Measurements from ENCODE around the gene KCTD13.
"Not testable (repeated sequence)": the region's sequence is repeated elsewhere in the genome, so short reads cannot be mapped to it uniquely, and the experiment has no call there.

The KCTD13 gene

DNA sequence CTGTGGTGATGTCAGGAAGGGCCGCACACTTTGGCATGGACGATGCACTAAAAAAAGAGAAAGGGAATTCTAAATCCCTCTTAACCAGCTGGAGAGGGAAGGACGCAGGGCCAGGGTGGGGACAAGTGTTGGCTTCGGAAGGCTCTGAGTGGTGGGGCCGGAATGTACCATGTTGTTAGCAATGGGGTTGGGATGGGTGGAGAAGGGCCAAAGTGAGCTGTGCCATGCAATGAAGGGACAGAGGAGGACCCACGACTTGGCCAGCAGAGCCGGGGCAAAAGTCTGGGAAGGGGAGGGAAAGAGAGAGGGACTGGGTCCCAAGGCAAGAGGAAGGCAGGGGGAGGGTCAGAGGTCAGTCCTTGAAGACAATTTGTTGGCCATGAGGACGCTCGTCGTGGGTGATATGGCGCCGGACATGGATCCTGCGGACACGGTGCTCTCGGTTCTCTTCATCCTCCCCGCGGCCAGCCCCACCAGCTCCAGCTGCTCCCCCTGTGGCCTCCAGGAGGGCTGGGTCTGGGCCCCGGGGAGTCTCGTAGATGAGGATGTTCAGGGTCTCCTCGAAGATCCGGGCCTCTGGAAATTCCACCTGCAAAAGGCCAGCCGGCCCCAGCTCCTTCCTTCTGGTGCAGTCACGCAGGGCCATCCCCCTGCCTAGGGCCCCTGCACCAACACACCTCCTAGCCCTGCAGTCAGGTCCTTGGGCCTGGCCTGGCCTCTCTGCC, 19.3 kb downstream of the KCTD13 start:
- no peak for DNase-seq

DNA sequence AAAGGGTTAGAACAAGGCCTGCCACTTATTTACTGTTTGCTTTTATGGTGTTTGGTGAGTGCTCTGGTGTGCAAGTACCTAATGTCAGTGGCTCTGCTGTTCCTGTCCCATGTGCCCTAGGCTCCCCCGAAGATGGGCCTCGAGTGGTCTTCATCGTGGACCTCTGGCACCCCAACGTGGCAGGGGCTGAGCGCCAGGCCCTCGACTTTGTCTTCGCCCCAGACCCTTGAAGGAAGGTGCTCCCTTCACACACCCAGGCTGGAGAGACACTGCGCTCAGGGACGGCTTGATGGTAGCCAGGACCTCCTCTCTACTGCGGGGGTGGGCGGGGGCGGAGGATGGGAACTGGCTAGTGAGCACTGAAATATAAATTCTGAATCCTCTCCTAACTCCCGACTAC, 20.4 kb downstream of the KCTD13 start:
- DNase-seq, result no peak

DNA sequence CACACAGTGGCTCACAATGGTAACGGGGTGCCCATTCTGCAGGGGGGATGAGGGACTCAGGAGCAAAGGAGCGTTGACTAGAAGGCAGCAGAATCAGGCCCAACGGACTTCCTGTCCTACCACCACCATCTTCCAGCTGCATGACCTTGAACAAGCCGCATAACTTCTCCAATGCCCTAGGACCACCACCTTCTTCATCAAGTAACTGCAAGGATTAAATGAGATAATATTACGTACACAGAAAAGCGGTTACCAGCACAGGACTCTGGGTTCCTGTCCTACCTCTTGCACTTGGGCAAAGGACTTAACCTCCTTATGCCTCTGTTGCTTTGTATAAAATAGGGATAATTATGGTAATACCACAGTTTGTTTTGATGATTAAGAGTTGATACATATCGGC, 21.1 kb downstream of the KCTD13 start:
- no peak for DNase-seq

DNA sequence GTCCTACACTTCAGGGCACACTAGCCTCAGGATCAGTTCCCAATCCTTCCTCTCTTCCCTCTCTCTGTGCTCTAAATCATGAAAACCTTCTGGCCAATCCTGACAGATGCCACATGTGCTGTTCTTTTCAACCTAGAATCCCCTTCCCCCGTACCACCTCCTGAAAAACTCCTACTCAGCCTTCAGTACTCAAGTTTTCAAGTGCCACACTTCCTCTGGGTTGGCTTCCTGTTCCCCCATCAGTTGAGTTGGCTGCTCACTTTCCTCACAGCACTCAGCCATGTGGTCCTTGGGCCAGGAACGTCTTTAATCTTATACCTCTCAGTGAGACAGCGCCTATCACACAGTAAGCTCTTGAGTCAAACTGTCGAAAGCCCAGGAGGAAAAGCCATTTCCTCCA, 22.4 kb downstream of the KCTD13 start:
- no peak for DNase-seq

DNA sequence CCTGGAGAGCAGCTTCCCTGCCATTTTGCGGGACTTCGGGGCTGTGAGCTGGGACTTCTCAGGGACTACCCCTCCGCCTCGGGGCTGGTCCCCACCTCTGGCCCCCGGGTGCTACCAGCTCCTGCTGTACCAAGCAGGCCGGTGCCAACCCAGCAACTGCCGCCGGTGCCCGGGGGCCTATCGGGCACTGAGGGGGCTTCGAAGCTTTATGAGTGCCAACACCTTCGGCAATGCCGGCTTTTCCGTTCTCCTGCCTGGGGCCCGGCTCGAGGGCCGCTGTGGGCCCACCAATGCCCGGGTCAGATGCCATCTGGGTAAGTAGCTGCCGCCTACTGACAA, 24.4 kb downstream of the KCTD13 start:
- DNase-seq, result no peak

DNA sequence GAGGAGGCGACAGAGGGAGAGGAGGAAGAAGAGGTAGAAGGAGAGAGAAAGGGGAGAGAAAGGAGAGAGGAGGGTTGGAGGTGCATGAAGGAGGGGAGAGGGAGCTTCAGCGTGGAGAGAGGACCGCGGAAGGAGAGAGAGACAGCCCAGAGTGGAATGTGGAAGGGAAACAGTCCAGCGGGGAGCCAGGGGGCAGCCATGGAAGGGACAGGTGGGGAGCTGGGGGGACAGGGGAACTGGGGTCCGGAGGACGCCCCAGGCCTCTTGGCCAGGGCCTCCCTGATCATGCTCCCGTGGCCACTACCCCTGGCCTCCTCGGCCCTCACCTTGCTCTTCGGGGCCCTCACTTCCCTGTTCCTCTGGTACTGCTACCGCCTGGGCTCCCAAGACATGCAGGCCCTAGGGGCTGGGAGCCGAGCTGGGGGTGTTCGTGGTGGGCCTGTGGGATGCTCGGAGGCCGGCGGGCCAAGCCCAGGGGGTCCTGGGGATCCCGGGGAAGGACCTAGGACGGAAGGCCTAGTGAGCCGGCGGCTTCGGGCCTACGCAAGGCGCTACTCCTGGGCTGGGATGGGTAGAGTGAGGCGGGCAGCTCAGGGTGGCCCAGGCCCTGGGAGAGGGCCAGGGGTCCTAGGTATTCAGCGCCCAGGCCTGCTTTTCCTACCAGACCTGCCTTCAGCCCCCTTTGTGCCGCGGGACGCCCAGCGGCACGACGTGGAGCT, 25.0 kb downstream of the KCTD13 start:
- DNase-seq, result no peak

DNA sequence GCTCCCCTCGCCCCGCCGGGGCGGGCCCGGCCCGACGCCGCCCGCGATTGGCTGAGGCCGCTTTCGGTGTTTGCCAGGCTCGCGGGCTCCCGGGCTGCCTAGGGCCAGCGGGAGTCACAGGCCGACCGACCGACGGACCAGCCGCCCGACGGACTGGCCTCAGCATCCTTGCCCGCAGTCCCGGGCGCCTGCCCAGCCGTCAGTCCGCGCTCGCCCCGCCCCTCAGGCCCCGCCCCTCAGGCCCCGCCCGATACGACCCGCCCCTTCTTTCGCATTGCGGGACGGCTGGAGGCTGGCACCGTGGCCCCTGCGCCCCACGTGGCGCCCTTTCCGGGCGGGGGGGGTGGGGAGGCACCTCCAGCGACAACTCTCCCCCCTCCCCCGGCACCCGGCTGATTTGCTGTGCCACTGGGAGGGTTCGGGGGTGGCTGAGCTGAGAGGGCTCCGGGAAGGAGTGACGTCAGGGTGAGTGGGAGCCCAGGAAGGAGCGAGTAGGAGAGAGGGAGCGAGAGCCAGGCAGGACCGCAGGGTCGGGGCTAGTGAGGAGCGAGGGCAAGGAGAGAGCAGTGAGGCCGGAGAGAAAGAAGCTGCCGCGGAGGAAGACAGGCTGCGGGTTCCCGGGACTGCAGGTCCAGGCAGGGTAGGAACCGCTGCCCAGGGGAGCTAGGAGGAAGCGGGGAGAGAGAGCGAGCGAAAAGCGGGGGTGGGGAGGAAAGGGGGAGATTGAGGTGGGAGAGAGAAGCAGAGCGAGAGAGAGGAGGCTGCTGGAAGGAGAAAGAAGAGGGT, 25.7 kb downstream of the KCTD13 start, which contains the start of gene ASPHD1:
Gene ASPHD1 (plus strand): TSS at position 387 of the 786 bp plus-strand sequence. CDS start 484 bp downstream, outside the sequence.
- DNase-seq, result peak in 1 of 2 donors; percentile 83

DNA sequence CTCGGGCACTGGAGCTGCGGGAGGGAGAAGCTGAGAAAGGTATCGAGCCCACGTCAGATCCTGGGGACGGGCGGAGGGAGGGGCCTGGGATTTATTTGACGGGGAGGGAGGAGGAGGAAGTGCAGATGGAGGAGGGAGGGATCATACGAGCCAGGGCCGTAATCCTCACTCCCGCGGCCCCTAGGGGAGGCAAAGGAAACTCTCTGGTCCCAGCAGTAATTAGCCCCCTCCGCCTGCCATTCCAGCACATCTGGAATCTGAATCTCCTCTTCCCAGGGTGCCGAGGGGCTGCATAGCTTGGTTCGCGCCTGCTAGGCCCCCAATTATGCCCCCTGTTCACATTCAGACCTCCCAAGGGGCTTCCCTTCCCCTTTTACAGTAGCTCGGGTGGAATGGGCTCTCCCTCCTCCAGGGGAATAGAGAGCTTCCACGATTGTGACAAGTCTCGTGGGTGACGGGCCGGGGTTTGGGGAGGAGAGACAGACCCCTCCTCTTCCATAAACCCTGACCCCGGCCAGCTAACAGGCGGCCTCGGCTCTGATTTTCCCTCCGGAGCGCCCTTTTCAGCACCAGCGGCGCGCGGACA, 26.4 kb downstream of the KCTD13 start, which contains the start of gene SEZ6L2:
Gene SEZ6L2 (minus strand): TSS at position 35 of the 586 bp plus-strand sequence. CDS start 531 bp downstream, outside the sequence.
- no peak for DNase-seq

DNA sequence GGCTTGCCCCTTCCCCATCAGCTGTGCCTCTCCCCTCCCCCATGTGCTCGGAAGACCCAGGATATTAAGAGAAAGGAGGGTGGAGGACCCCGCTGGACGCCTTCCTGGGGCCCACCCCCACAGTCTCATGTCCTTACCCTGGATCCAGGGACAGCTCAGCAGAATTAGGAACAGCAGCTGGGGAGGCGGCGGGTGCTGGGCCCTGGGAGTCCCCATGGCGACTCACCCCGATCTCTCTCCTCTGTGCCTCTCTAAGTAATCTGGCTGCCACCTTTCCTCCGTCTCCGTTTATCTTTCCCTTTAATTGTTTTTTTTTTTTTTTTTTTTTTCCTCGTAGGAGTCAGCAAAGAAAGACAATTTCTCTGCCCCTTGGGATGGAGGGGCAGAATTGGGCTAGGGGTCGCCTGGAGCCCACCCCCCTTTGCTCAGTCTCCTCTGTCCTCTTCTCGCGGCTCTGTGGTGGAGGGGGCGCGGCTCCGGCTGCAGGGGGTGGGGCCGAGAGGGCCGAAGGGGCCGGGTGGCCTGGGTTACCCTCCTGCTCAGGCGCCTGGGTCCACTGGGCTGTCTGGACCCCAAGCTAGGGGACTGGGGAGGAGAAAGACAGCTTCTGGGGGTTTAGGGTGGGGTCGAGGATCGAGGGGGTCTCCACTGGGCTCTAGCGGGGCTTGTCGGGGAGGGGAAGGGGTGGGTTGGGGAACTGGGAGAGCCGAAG, 27.1 kb downstream of the KCTD13 start:
- no peak for DNase-seq

DNA sequence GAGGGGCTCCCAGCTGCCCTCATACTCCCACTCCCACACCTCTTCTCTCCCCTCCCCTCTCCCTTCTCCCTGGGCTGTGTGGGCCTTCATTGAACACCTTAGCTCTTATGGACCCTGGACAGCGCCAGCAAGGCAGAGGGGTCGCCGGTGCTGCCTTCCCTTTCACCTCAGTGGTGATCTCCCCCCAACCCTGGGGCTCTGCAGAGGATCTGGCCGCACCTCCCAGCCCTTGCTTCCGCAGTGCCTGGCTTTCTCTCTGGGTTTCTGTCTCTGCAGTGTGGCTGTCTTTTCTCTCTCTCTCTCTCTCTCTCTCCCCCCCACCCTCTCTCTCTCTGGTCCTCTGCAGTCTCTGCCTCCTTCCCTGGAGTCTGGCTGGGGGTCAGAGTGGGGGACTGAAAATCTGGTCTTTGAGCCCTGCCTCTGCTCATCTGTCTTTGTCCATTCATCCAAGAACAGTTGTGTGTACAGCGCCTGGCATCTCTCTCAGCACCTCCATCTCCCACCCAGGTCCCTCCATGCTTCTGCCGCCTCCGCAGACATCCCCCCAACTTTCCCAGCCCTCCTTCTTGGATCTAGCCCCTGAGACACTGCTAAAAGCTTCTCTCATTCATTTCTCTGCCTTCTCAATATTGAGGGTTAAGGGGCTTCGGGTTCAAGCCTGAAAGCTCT, 27.8 kb downstream of the KCTD13 start:
- no peak for DNase-seq

DNA sequence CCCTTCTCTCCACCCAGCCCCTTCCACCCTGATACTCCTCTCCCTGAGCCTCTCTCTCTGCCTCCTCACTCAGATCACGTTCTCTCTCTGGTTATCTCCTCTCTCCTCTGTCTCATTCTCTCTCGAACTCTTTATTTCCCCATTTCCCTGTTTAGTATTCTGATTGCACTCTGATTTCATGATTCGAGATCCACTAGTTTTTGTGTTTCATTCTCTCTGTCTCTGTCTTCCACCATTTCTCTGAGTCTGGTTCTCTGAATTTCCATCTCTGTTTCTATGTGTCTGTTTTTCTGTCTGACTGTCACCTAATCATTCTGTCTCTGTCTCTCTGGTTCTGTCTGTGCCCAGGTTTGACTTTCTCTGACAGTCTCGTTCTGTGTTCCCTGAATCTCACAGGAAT, 28.7 kb downstream of the KCTD13 start:
- no peak for DNase-seq

DNA sequence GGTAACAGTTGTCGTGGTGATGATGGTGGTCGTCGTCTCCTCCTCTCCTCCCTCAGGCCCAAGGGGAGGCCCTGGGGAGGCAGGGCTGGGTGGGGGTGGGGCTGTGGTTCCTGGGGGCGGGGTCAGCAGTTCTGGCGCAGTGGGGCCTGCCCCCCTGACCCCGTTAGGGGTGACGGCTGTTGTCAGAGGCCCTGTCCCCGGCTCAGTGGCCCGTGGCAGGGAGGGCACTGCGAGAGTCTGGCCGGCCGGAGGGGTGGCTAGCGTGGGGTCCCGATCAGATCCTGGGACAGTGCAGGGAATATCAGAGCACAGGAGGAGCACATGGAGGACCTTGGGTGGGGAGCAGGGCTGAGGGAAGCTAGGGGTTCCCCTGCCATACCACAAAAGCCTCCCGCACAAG, 29.2 kb downstream of the KCTD13 start:
- DNase-seq, result no peak

DNA sequence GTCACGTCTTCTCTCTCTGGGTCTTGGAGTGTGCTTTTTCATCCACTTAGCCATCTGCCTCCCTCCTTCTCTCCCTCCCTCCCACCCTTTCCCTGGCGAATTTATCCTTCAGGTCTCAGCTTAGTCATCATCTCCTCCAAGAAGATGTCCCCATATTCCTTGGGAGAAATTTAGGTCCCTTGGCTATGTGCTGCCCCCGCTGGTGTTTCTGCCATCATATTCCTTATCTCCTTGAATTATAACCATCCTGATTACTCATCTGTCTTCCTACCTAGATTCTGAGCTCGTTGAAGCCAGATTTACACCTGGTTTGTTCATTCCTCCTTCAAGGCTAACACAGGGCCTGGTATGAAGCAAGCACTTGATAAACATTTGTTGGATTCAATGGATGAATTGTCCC, 31.7 kb downstream of the KCTD13 start:
- DNase-seq, result no peak

DNA sequence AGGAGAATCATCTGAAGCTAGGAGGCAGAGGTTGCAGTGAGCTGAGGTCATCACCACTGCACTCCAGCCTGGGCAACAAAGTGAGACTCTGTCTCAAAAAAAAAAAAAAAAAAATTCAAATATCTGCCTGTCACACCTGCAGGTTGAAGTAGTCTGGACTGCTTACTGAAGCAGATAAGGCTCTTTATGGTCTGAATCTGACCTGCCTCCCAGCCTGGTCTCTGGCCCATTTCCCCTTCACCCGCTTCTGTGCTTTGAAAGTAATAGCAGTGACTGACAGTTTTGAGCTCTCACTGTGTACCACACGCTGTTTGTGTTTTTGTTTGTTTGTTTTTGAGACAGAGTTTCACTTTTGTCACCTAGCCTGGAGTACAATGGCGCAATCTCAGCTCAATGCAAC, 32.5 kb downstream of the KCTD13 start:
- no peak for DNase-seq

DNA sequence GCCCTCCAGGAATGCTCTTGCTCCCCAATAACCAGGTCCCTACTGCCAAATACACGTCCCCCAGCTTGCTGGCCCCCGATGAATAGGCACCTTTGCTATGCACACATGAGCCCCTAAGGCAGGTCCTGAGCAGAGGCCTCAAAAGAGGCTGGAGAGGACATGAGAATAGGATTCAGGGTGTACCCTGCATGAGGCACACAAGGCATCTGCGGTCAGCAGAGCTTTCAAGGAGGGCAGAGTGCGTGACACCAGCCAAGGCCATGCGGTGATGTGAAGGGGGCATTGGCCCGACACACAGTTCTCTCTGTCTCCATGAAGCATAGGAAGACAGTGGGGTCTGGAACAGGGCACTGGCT, 33.6 kb downstream of the KCTD13 start:
- no peak for DNase-seq

DNA sequence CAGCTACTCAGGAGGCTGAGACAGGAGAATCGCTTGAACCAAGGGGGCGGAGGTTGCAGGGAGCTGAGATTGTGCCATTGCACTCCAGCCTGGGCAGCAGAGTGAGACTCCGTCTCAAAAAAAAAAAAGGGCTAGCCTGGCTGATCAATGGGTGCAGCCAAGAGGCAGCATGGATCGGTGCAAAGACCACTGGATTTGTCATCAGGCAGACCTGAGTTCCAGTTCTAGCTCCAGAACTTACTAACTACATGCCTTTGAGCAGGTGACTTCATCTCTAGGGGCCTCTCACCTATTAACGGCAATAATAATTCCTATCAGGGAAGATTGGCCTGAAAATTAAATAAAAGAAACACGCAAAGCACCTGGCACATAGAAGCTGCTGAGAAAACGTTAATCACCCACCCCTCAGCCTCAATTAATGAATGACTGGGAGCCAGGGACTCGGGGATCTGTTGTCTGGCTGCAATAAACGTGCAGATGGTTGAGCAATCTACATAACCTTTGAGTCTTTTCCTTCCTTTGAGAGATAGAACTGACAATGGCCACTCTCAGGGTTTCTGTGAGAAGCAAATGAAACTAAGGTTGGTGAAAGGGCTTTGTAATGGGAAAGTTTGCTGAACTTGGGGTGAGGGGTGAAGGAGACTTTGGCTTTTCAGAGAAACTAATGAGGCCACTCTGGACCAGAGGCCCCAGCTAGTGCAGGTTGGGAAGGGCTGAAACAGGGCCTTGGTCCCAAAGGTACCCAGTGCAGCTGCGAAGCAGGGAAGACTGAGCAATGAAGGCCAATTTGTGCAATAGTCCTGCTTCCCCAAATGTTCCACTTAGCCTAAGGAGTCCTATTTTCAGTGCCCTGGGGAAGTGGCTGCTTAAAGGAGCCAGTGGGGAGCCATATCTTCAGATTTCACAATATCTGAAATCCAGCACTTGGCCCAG, 34.2 kb downstream of the KCTD13 start:
- no peak for DNase-seq

DNA sequence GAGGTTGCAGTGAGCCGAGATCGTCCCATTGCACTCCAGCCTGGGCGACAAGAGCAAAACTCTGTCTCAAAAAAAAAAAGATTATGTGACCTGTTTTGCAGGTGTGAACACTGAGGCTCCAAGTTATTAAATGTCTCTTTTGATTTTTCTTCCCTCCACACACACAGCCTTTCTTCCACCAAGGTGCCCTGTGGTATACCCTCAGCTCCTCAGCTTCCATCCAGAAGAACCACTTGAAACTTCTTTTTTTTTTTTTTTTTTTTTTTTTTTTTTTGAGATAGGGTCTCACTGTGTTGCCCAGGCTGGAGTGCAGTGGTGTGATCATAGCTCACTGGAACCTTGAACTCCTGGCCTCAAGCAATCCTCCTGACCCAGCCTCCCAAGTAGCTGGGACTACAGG, 36.7 kb downstream of the KCTD13 start:
- DNase-seq, result not testable (repeated sequence)

DNA sequence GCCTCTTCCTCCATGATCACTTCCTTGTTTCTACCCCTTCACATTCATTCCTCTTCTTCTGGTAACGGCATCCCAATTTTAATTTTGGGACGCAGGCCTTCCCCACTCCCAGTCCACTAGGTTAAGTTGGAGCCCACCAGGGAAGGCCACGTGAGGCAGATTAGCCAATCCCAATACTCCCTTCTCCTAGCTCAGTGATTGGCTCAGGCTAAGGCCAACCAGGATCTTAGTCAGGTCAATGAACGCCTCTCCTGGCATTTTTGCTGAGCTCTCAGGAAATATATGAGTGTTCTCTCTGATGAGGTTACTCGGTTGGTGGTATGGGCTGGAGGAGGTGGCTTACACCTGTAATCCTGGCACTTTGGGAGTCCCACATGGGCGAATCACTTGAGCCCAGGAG, 42.0 kb downstream of the KCTD13 start:
- DNase-seq, result no peak

DNA sequence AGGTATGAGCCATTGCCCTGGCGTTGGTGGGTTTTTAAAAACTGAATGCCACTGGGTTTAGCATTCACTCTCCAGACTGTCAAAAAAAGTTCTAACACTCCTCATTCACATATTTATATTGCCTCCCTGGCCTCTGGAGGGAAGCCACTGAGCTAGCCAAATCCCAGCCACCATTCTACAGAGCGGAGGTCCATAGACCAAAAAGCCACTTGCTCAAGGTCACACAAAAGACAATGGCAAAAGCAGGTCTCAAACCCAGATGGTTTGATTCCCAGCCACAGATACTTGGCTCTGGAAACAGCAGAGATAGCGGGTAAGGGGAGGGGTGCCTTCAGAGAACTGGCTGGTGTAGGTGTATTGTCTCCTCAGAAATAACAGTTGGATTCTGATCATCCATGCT, 45.0 kb downstream of the KCTD13 start:
- DNase-seq, result no peak

DNA sequence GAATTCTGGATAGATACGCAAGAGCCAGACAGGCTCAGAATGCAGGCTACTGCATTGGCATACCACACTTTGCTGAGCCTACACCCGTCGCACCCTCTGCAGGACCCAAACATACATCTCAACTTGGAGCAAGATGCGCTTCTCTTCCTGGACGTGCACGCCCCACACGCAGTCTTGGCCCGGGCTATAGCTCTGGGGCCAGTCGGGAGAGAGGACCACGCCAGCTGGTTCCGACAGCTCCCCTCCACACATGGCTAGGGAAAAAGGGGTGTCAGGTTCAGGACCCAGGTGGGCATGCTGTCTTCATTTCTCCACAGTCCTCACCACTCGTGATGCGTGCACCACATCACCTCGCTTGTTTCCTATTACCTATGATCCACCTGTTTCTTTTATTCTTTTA, 47.9 kb downstream of the KCTD13 start:
- DNase-seq, result no peak
